ENCODE measurements around the gene SEMA4D.

The SEMA4D gene

GRCh38 chr9:89319015-89319905 is 178.7 kb downstream of the SEMA4D start:
- Histone ChIP-seq H3K27ac (peak overlapping the region; percentile 95), H3K4me3 (ENCODE audit: low read depth, low read length) (peak overlapping the region; percentile 60), H3K9me3 (ENCODE audit: control insufficient read depth, low read length) (no peaks in the 10 kb centered on the region), H3K27me3 (ENCODE audit: control insufficient read depth, insufficient read depth, low read length) (no peaks in the 10 kb centered on the region), H3K4me2 (ENCODE audit: low read length) (peak overlapping the region; percentile 72), H3K9ac (peak overlapping the region; percentile 87), H2AFZ (peak overlapping the region; percentile 77), H3K4me1 (peaks cover 9% of the 10 kb centered on the region), H3K79me2 (peaks cover 9% of the 10 kb centered on the region), H3K36me3 (ENCODE audit: control insufficient read depth, insufficient read depth, low read length) (no peaks in the 10 kb centered on the region)
- TF ChIP-seq, protein P1, sequence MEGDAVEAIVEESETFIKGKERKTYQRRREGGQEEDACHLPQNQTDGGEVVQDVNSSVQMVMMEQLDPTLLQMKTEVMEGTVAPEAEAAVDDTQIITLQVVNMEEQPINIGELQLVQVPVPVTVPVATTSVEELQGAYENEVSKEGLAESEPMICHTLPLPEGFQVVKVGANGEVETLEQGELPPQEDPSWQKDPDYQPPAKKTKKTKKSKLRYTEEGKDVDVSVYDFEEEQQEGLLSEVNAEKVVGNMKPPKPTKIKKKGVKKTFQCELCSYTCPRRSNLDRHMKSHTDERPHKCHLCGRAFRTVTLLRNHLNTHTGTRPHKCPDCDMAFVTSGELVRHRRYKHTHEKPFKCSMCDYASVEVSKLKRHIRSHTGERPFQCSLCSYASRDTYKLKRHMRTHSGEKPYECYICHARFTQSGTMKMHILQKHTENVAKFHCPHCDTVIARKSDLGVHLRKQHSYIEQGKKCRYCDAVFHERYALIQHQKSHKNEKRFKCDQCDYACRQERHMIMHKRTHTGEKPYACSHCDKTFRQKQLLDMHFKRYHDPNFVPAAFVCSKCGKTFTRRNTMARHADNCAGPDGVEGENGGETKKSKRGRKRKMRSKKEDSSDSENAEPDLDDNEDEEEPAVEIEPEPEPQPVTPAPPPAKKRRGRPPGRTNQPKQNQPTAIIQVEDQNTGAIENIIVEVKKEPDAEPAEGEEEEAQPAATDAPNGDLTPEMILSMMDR (IDR thresholded peaks at IDR 0.05) = peak; percentile 60

- Histone ChIP-seq H3K9ac (peak within 1 kb of the TSS; percentile 87), H3K27me3 (ENCODE audit: control insufficient read depth, insufficient read depth, low read length) (no peaks in the 10 kb centered on the region), H3K79me2 (peaks cover 9% of the 10 kb centered on the region), H2AFZ (peak within 1 kb of the TSS; percentile 77), H3K4me2 (ENCODE audit: low read length) (peak within 1 kb of the TSS; percentile 72), H3K36me3 (ENCODE audit: control insufficient read depth, insufficient read depth, low read length) (no peaks in the 10 kb centered on the region), H3K9me3 (ENCODE audit: control insufficient read depth, low read length) (no peaks in the 10 kb centered on the region), H3K4me1 (peaks cover 9% of the 10 kb centered on the region), H3K4me3 (ENCODE audit: low read depth, low read length) (peak within 1 kb of the TSS; percentile 60), H3K27ac (peak within 1 kb of the TSS; percentile 95)
- TF ChIP-seq, protein P1 (IDR thresholded peaks at IDR 0.05) = no peak
These were observed 179.5 kb downstream of the SEMA4D start, which contains the start of gene SECISBP2 for GRCh38 chr9:89318123-89319014. SECISBP2 (plus strand) TSS chr9:89318500; CDS start chr9:89318577, 77 bp downstream.

GRCh38 chr9:89317282-89317681 is 180.6 kb downstream of the SEMA4D start:
- H3K9ac ChIP-seq = no peak overlapping the region
- no peak overlapping the region for H3K4me3 ChIP-seq (ENCODE audit: low read depth, low read length)

DNA sequence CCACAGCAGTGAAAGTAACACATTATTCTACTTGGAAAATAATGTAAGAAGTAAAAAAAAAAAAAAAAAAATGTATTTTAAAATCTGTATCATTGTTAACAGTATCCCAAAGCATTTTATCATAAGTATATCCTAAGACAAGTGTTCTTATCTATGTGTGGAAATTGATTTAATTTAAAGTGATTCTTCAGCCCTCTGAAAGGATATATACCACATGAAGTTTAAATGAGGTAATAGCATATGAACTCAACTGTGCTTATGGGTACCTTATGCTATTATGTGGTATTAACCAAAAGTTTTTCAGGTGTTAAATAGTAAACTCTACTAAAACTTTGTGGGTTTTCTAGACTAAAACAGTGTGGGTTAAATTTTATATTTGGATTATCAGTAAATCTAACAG is 182.4 kb downstream of the SEMA4D start:
- Histone ChIP-seq H3K27ac (no peak overlapping the region), H3K79me2 (no peaks in the 10 kb centered on the region), H3K4me2 (ENCODE audit: low read length) (no peak overlapping the region), H3K9ac (no peak overlapping the region), H3K27me3 (ENCODE audit: control insufficient read depth, insufficient read depth, low read length) (no peaks in the 10 kb centered on the region), H3K9me3 (ENCODE audit: control insufficient read depth, low read length) (no peaks in the 10 kb centered on the region), H3K4me3 (ENCODE audit: low read depth, low read length) (no peak overlapping the region), H2AFZ (no peak overlapping the region), H3K36me3 (ENCODE audit: control insufficient read depth, insufficient read depth, low read length) (no peaks in the 10 kb centered on the region), H3K4me1 (peaks cover 6% of the 10 kb centered on the region)
- TF ChIP-seq, protein P1 (IDR thresholded peaks at IDR 0.05) = no peak

More at GRCh38 chr9:89317282-89317681, 180.6 kb downstream of the SEMA4D start:
- Histone ChIP-seq H3K9me3 (ENCODE audit: control insufficient read depth, low read length) (no peaks in the 10 kb centered on the region), H3K36me3 (ENCODE audit: control insufficient read depth, insufficient read depth, low read length) (no peaks in the 10 kb centered on the region), H2AFZ (no peak overlapping the region), H3K27me3 (ENCODE audit: control insufficient read depth, insufficient read depth, low read length) (no peaks in the 10 kb centered on the region), H3K4me2 (ENCODE audit: low read length) (peak overlapping the region; percentile 72), H3K27ac (no peak overlapping the region), H3K4me1 (peaks cover 6% of the 10 kb centered on the region), H3K79me2 (peaks cover 5% of the 10 kb centered on the region)
- TF ChIP-seq, protein P1 (IDR thresholded peaks at IDR 0.05) = no peak

Measured in parathyroid adenoma (tissue), 2 donors.